ENCODE results near the gene GJC1. TPM values are rescaled to one million over a fixed set of nuclear protein-coding genes. Genes with fewer than 3 reads are reported as not detected.

Gene GJC1
- total and polyA plus RNA-seq, 2 donors from 2014 or later, result 1.8 to 6.5 TPM

DNA sequence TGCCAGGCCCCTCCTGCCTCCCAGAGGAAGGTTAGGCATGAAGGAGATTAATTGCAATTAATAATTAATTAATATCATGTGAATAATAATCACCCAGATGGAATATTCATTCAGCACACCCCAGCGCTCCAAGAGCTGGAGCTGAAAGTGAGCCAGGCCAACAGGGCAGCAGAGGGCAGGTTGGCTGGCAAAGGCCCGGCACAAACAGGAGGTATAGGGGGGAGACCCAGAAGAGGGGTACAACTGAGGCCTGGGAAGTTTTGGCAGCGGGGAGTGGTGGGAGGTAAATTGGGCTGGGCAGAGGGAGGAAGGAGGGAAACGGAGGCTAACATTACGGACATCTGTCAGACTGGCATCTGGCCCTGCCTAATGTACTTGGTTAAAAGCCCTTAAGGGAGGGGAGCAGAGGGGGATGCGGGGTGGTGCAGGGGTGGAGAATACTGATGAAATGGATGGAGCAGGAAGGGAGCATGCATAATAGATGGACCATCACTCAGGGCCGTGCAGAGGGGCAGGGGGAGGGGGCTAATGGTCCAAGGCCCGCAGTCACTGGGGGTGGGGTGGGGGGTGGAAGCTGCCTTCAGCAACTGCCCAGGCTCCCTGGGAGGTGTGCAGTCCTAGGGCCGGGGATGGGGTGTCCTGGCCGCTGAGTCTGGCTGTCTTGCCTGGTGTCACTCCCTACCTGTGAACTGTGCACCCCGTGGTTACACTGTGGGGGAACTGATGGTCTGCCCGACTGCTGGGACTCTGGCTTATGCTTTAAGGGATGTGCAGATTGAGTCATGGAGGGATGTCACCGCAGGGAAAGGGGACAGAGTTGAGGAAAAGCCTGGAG lies 69.4 kb downstream of the GJC1 start:
- H3K9me3 ChIP-seq (ENCODE audit: control insufficient read depth in 2 of 3, insufficient read depth in 1 of 3, low read length in 3 of 3), result no peaks in the 10 kb centered on the region
- TF ChIP-seq, protein P1, sequence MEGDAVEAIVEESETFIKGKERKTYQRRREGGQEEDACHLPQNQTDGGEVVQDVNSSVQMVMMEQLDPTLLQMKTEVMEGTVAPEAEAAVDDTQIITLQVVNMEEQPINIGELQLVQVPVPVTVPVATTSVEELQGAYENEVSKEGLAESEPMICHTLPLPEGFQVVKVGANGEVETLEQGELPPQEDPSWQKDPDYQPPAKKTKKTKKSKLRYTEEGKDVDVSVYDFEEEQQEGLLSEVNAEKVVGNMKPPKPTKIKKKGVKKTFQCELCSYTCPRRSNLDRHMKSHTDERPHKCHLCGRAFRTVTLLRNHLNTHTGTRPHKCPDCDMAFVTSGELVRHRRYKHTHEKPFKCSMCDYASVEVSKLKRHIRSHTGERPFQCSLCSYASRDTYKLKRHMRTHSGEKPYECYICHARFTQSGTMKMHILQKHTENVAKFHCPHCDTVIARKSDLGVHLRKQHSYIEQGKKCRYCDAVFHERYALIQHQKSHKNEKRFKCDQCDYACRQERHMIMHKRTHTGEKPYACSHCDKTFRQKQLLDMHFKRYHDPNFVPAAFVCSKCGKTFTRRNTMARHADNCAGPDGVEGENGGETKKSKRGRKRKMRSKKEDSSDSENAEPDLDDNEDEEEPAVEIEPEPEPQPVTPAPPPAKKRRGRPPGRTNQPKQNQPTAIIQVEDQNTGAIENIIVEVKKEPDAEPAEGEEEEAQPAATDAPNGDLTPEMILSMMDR (IDR thresholded peaks at IDR 0.05; ENCODE audit: borderline replicate concordance, extremely low read depth, insufficient read depth), result no peak
- DNase-seq, result no peak
- no peak overlapping the region for H3K4me3 ChIP-seq (ENCODE audit: low read length in 3 of 3)
- no peak overlapping the region for H3K9ac ChIP-seq (ENCODE audit: low read length in 3 of 3)
- no peaks in the 10 kb centered on the region for H3K27me3 ChIP-seq (ENCODE audit: control insufficient read depth, insufficient read depth, low read length)
- FAIRE-seq, result no peak
- H3K36me3 ChIP-seq (ENCODE audit: control insufficient read depth in 2 of 3, insufficient read depth in 3 of 3, low read length in 3 of 3), result no peaks in the 10 kb centered on the region
- no peak overlapping the region for H3K27ac ChIP-seq (ENCODE audit: low read depth in 2 of 2, low read length in 2 of 2)
- intact Hi-C loops (cut with DNase I), result no loop called here
- H3K4me1 ChIP-seq (ENCODE audit: control insufficient read depth in 2 of 3, insufficient read depth in 2 of 3, low read depth in 1 of 3, low read length in 3 of 3), result peaks cover 0 to 4% (median 0%) of the 10 kb centered on the region in 3 donors

- Histone ChIP-seq H3K27me3 (ENCODE audit: control insufficient read depth, insufficient read depth, low read length) (no peaks in the 10 kb centered on the region), H3K9me3 (ENCODE audit: control insufficient read depth in 2 of 3, insufficient read depth in 1 of 3, low read length in 3 of 3) (no peaks in the 10 kb centered on the region), H3K27ac (ENCODE audit: low read depth in 2 of 2, low read length in 2 of 2) (no peak overlapping the region), H3K9ac (ENCODE audit: low read length in 3 of 3) (no peak overlapping the region), H3K36me3 (ENCODE audit: control insufficient read depth in 2 of 3, insufficient read depth in 3 of 3, low read length in 3 of 3) (no peaks in the 10 kb centered on the region), H3K4me1 (ENCODE audit: control insufficient read depth in 2 of 3, insufficient read depth in 2 of 3, low read depth in 1 of 3, low read length in 3 of 3) (peaks cover 0 to 4% (median 0%) of the 10 kb centered on the region in 3 donors), H3K4me3 (ENCODE audit: low read length in 3 of 3) (no peak overlapping the region)
- FAIRE-seq (no peak), DNase-seq (no peak)
- TF ChIP-seq, protein P1 (IDR thresholded peaks at IDR 0.05; ENCODE audit: borderline replicate concordance, extremely low read depth, insufficient read depth), result no peak
- intact Hi-C loops (cut with DNase I), result no loop called here
Measured at GRCh38 chr17:44759916-44760243, 70.2 kb downstream of the GJC1 start.

DNA sequence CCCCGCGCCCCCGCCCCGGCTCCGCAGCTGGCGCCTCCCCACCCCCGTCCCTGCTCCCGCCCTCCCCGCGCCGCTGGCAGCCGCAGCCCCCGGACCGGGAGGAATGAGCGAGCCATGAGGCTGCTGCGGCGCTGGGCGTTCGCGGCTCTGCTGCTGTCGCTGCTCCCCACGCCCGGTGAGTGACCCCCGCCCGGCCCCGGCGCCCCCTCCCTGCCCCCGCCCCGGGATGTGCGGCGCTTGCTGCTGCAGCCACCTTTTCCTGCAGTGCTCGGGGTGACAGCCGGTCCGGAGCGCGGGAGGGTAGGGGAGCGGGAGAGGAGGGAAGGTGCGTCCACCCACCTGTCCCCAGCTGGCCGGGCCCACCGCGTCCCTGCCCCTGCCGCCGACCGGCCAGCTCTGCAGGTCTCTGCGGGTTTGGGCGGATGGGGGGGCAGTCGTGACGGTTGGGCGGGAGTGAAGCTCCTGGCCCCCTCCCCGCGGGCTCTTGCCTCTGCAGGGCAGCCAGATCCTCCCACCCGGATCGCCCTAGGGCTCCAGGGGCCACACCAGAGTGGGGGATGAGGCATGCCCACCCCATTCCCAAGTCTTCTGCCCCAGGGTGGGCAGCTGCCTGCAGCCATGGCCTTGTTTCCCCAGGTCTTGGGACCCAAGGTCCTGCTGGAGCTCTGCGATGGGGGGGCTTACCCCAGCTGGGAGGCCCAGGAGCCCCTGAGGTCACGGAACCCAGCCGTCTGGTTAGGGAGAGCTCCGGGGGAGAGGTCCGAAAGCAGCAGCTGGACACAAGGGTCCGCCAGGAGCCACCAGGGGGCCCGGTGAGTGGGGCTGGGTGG lies 70.8 kb downstream of the GJC1 start:
- no peak for FAIRE-seq
- Histone ChIP-seq H3K9me3 (ENCODE audit: control insufficient read depth in 2 of 3, insufficient read depth in 1 of 3, low read length in 3 of 3) (no peaks in the 10 kb centered on the region), H3K4me3 (ENCODE audit: low read length in 3 of 3) (no peak overlapping the region), H3K27ac (ENCODE audit: low read depth in 2 of 2, low read length in 2 of 2) (no peak overlapping the region), H3K4me1 (ENCODE audit: control insufficient read depth in 2 of 3, insufficient read depth in 2 of 3, low read depth in 1 of 3, low read length in 3 of 3) (peaks cover 0 to 4% (median 0%) of the 10 kb centered on the region in 3 donors), H3K36me3 (ENCODE audit: control insufficient read depth in 2 of 3, insufficient read depth in 3 of 3, low read length in 3 of 3) (no peaks in the 10 kb centered on the region), H3K27me3 (ENCODE audit: control insufficient read depth, insufficient read depth, low read length) (no peaks in the 10 kb centered on the region), H3K9ac (ENCODE audit: low read length in 3 of 3) (no peak overlapping the region)
- TF ChIP-seq, protein P1 (IDR thresholded peaks at IDR 0.05; ENCODE audit: borderline replicate concordance, extremely low read depth, insufficient read depth), result no peak
- intact Hi-C loops (cut with DNase I), result no loop called here
- DNase-seq, result peak in 4 of 5 donors; percentile 23 to 73 (median 46)
